ENCODE results near the gene ARMC3. TPM values are rescaled to one million over a fixed set of nuclear protein-coding genes. Genes with fewer than 3 reads are reported as not detected.
"Not testable (repeated sequence)": the region's sequence is repeated elsewhere in the genome, so short reads cannot be mapped to it uniquely, and the experiment has no call there.

The ARMC3 gene
- total RNA-seq, 4 donors from 2014 or later = not detected

GRCh38 chr10:23063973-23064812 is 136.3 kb downstream of the ARMC3 start:
- 85% methylated on average over 20 of the region's 20 CpGs for WGBS, 2 donors
- DNase-seq (ENCODE audit: low spot score in 2 of 2) = no peak
- H3K4me3 ChIP-seq (ENCODE audit: low read depth, poor library complexity, severe bottlenecking) = no peak overlapping the region
- intact Hi-C loops (cut with DNase I; ENCODE audit: low total_unique reads) = no loop called here
- TF ChIP-seq CTCF (IDR thresholded peaks at IDR 0.05) (no peak), POLR2A (IDR thresholded peaks at IDR 0.05) (no peak)

GRCh38 chr10:23064813-23065114 is 136.9 kb downstream of the ARMC3 start:
- intact Hi-C loops (cut with DNase I; ENCODE audit: low total_unique reads); H3K4me3 ChIP-seq (ENCODE audit: low read depth, poor library complexity, severe bottlenecking); DNase-seq (ENCODE audit: low spot score in 2 of 2): not testable (repeated sequence)
- 90 to 91% methylated on average over 2 of the region's 2 CpGs for WGBS, 2 donors

- 34 to 35% methylated on average over 11 of the region's 11 CpGs for WGBS, 2 donors
- peak; percentile 64 to 91 for DNase-seq (ENCODE audit: low spot score in 2 of 2)
- no peak for TF ChIP-seq CTCF (IDR thresholded peaks at IDR 0.05)
- no peak for TF ChIP-seq POLR2A (IDR thresholded peaks at IDR 0.05)
- H3K4me3 ChIP-seq (ENCODE audit: low read depth, poor library complexity, severe bottlenecking) = no peak overlapping the region
- intact Hi-C loops (cut with DNase I; ENCODE audit: low total_unique reads) = no loop called here
Measured at GRCh38 chr10:23065181-23065948, 137.5 kb downstream of the ARMC3 start.

- no peak for DNase-seq (ENCODE audit: low spot score in 2 of 2)
- WGBS, 2 donors = 88 to 94% methylated on average over 12 of the region's 12 CpGs
- no peak for TF ChIP-seq CTCF (IDR thresholded peaks at IDR 0.05)
- TF ChIP-seq POLR2A (IDR thresholded peaks at IDR 0.05) = no peak
- intact Hi-C loops (cut with DNase I; ENCODE audit: low total_unique reads) = no loop called here
- H3K4me3 ChIP-seq (ENCODE audit: low read depth, poor library complexity, severe bottlenecking) = no peak overlapping the region
Measured at GRCh38 chr10:23067337-23067736, 139.5 kb downstream of the ARMC3 start.

GRCh38 chr10:23067939-23068775 is 140.3 kb downstream of the ARMC3 start:
- TF ChIP-seq POLR2A (IDR thresholded peaks at IDR 0.05) (no peak), CTCF (IDR thresholded peaks at IDR 0.05) (no peak)

More at GRCh38 chr10:23067939-23068775, 140.3 kb downstream of the ARMC3 start:
- H3K4me3 ChIP-seq (ENCODE audit: low read depth, poor library complexity, severe bottlenecking) = no peak overlapping the region
- intact Hi-C loops (cut with DNase I; ENCODE audit: low total_unique reads) = no loop called here
- peak; percentile 56 to 94 for DNase-seq (ENCODE audit: low spot score in 2 of 2)
- 60% methylated on average over 16 of the region's 16 CpGs for WGBS, 2 donors

Measured in lower leg skin (tissue), 4 donors.